GM12878 (cell line): ENCODE data around the gene MICB. TPM values are rescaled to one million over a fixed set of nuclear protein-coding genes. Genes with fewer than 3 reads are reported as not detected.

Experiments
- ATAC-seq: fragments of 200-7000 bp; cut with Tn5 transposase; 3 replicates; pipeline ENCODE4 v1.9.1; 2020; ENCODE audit warnings: mild to moderate bottlenecking, moderate library complexity
- BruUV-seq: library from RNA; stranded (reverse); fragments of 400-500 nt; replicated peaks from 2 replicates; lab custom pipeline; 2021; lab: Mats Ljungman, UMichigan
- CTCF ChIA-PET: fragments of 300-600 bp; sonication (Branson Sonifier 250); formaldehyde crosslinking; extraction: SDS; loops from one replicate; lab custom pipeline; 2021; ENCODE audit warnings: inconsistent platforms; lab: Yijun Ruan, JAX
- POLR2A ChIA-PET: fragments of 350-600 bp; formaldehyde crosslinking; extraction: SDS; loops from one replicate; lab custom pipeline; 2021; ENCODE audit warnings: inconsistent platforms; lab: Charles Lee
- RAD21 ChIA-PET: fragments of 300-600 bp; sonication (Branson Sonifier 250); formaldehyde crosslinking; loops from one replicate; lab custom pipeline; 2023; ENCODE audit warnings: antibody characterized with exemption; ENCODE audit not compliant: unreplicated experiment; lab: Charles Lee
- SMC1A ChIA-PET: fragments of 300-600 bp; sonication (Branson Sonifier 250); formaldehyde crosslinking; loops from one replicate; lab custom pipeline; 2023; ENCODE audit not compliant: unreplicated experiment, uncharacterized antibody; lab: Charles Lee
- DNase-seq: peaks from one replicate; pipeline ENCODE4 v3.0.0-alpha.2; 2011; ENCODE audit warnings: low read depth, low spot score
- FAIRE-seq: peaks from 3 replicates; lab custom pipeline; 2011; peaks lifted over from hg19 to GRCh38; lab: Jason Lieb, UNC
- H2AFZ ChIP-seq: 2 replicates; pipeline ENCODE4 v1.6.0; 2011; ENCODE audit warnings: low read depth, low read length, control low read depth; ENCODE audit not compliant: control insufficient read depth
- H3K27ac ChIP-seq: 2 replicates; pipeline ENCODE4 v1.5.1; 2011; ENCODE audit warnings: control low read depth; ENCODE audit not compliant: control insufficient read depth, insufficient read depth
- H3K27me3 ChIP-seq, 2 experiments: replicated peaks in 1 of 2; 2 replicates each; pipeline versions ENCODE4 v1.6.0 to v1.6.1; 2011; ENCODE audit warnings: low read length in 1 of 2; ENCODE audit not compliant: control insufficient read depth in 2 of 2, insufficient read depth in 2 of 2
- H3K36me3 ChIP-seq, 2 experiments: 2 replicates each; pipeline ENCODE4 v1.5.1; 2011; ENCODE audit warnings: low read length in 1 of 2; ENCODE audit not compliant: control insufficient read depth in 2 of 2, insufficient read depth in 2 of 2
- H3K4me1 ChIP-seq: 2 replicates; pipeline ENCODE4 v1.6.1; 2011; ENCODE audit warnings: mild to moderate bottlenecking, low read length, moderate library complexity, mixed read lengths; ENCODE audit not compliant: control insufficient read depth, insufficient read depth
- H3K4me2 ChIP-seq: 2 replicates; pipeline ENCODE4 v1.6.0; 2011; ENCODE audit warnings: control low read depth; ENCODE audit not compliant: control insufficient read depth, insufficient read depth
- H3K4me3 ChIP-seq: fragments of 200-600 bp; sonication (generic); 2 replicates; pipeline ENCODE4 v1.5.1; 2016
- H3K79me2 ChIP-seq: 2 replicates; pipeline ENCODE4 v1.6.0; 2011; ENCODE audit warnings: low read length; ENCODE audit not compliant: control insufficient read depth, insufficient read depth
- H3K9ac ChIP-seq: 2 replicates; pipeline ENCODE4 v1.8.0; 2011; ENCODE audit warnings: low read length, control low read depth, mixed read lengths; ENCODE audit not compliant: control insufficient read depth, insufficient read depth
- H3K9me3 ChIP-seq: replicated peaks from 3 replicates; pipeline ENCODE4 v1.5.1; 2011; ENCODE audit warnings: mild to moderate bottlenecking, low read length; ENCODE audit not compliant: control insufficient read depth, insufficient read depth
- H4K20me1 ChIP-seq: 2 replicates; pipeline ENCODE4 v1.6.0; 2011; ENCODE audit not compliant: control insufficient read depth, insufficient read depth
- HDAC6 ChIP-seq: fragments of 200-600 bp; sonication (generic); IDR thresholded peaks from one replicate; pipeline ENCODE4 v1.8.0; 2017; ENCODE audit warnings: antibody characterized with exemption; ENCODE audit not compliant: unreplicated experiment
- IKZF2 ChIP-seq, 2 experiments: fragments of 450-650 bp; IDR thresholded peaks; 2 replicates each; pipeline ENCODE4 v1.6.1; 2017; ENCODE audit warnings: mild to moderate bottlenecking in 2 of 2, moderate library complexity in 2 of 2
- POLR2A ChIP-seq: IDR thresholded peaks from 2 replicates; pipeline ENCODE4 v1.6.1; 2011; ENCODE audit warnings: low read depth, mild to moderate bottlenecking, low read length
- POLR2AphosphoS5 ChIP-seq: IDR thresholded peaks from 2 replicates; pipeline ENCODE4 v1.6.1; 2011; ENCODE audit warnings: mild to moderate bottlenecking, low read length, inconsistent platforms
- STAT1 ChIP-seq: fragments of 450-650 bp; conservative IDR thresholded peaks from 2 replicates; pipeline ENCODE4 v1.6.1; 2014; ENCODE audit warnings: antibody characterized with exemption, mild to moderate bottlenecking
- SUPT20H ChIP-seq: IDR thresholded peaks from 2 replicates; pipeline ENCODE4 v1.6.1; 2011; ENCODE audit warnings: low read depth, mild to moderate bottlenecking, low read length, moderate library complexity, borderline replicate concordance; ENCODE audit not compliant: control insufficient read depth
- SUZ12 ChIP-seq: fragments of 200-600 bp; sonication (generic); IDR thresholded peaks from one replicate; pipeline ENCODE4 v1.6.1; 2018; ENCODE audit warnings: antibody characterized with exemption, mild to moderate bottlenecking; ENCODE audit not compliant: unreplicated experiment
- YY1 ChIP-seq: IDR thresholded peaks from 2 replicates; pipeline ENCODE4 v1.6.1; 2011; ENCODE audit warnings: low read depth, mild to moderate bottlenecking, low read length
- ZNF592 ChIP-seq: fragments of 450-650 bp; IDR thresholded peaks from 2 replicates; pipeline ENCODE4 v1.6.1; 2017; ENCODE audit warnings: mild to moderate bottlenecking, moderate library complexity
- WGBS: methylation state at CpG from one replicate; pipeline ENCODE4 v1.1.6; 2016; ENCODE audit warnings: low lambda C conversion rate; ENCODE audit not compliant: insufficient replicate concordance, insufficient coverage; ENCODE audit errors: missing lambda C conversion rate; 5-methylcytosine and 5-hydroxymethylcytosine counted together
- in situ Hi-C: fragments of 300-500 bp; cut with MboI; formaldehyde crosslinking; loops from 9 replicates; pipeline ENCODE4 v1.14.3; 2018; ENCODE audit warnings: mixed read lengths
- intact Hi-C: fragments of 100-400 bp; cut with micrococcal nuclease; formaldehyde crosslinking; loops from one replicate; pipeline ENCODE4 v1.14.2; 2022; ENCODE audit not compliant: unreplicated experiment
- polyA plus RNA-seq, 11 experiments: library from polyadenylated mRNA; depleted of rRNA in 4 of 11; unstranded in 6 of 11; stranded (reverse) in 5 of 11; fragments of >200 nt; fragmentation: Nextera tagmentation in 4 of 11; fragmentation: Illumina TruSeq in 1 of 11; extraction: Ambion mirVana in 4 of 11; extraction: Trizol in 1 of 11; gene quantifications; 1 replicate in 1 of 11; 2 replicates in 10 of 11; pipeline versions ENCODE4 v1.2.1 to v1.2.3, GENCODE V29; 2011 to 2016; ENCODE audit warnings: inconsistent platforms in 2 of 11, missing spikeins in 2 of 11, low read depth in 1 of 11
- total RNA-seq, 4 experiments: library from RNA; depleted of rRNA in 3 of 4; stranded (reverse); fragments of >200 nt in 3 of 4; fragmentation: Illumina TruSeq in 1 of 4; extraction: Trizol in 1 of 4; gene quantifications; 2 replicates each; pipeline versions ENCODE4 v1.2.1 to v1.2.3, GENCODE V29; 2013 to 2021
- TF ChIP-seq, protein P1 (sequence below): IDR thresholded peaks from 2 replicates; pipeline ENCODE4 v1.6.1; 2012; ENCODE audit warnings: low read depth, low read length, improper control_type of control experiment

MICB gene
- total and polyA plus RNA-seq, 10 of the 15 experiments (the other 5 are each of a cell fraction or from before 2014, with no cell fraction given) = 9.0 to 37.1 (median 17.8) TPM

DNA sequence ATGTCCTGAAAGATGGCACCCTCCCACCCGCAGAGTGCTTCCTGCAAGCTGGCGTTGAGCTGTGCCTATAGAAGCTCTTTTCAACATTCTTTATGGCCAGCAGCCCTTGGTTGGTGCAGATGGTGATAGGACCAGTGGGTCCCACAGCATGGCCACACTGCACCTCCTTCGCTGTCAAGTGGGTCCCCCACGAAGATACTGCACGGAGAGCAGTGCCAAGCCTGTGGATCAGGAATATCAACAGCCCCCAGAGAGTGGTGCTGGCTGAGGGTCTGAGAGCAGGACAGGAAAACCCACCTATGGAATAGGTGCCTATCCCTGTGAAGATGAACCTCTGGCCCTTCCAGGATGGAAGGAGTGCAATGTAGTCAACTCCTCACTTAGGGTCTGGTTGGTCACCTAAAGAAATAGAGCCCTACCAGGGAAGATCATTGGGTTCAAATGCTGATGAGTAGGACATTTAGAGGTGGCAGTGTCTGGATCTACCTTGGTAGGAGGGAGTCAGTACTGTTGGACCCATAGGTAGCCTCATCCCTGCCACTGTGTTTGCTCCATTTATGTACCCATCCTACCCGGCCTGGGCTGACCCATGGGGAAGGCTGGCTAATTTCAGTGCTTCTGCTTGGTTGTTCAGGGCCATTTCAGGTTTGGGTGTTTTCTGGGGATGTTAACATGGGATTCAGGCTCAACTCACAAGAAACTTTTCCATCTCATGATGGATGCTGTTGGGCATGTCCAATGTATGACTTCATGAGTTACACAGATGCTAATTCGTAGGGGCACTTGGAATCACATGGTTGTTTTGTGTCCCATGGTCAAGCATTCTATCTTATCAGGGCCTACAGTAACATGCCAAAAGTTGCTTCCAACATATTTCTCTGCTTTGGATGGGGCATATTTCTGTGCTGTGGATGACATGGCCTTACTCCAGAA, 33.4 kb upstream of the MICB start:
- Histone ChIP-seq H3K79me2 (peaks cover 44% of the 10 kb centered on the region), H3K9me3 (no peaks in the 10 kb centered on the region), H3K4me1 (peaks cover 11% of the 10 kb centered on the region), H3K27ac (peak overlapping the region; percentile 89; the same call in 1 of the 2 replicates), H4K20me1 (peaks cover 6% of the 10 kb centered on the region), H3K4me3 (peak overlapping the region; percentile 98), H3K9ac (peak overlapping the region; percentile 95), H3K36me3 (peaks cover 0 to 5% of the 10 kb centered on the region in 2 experiments; a peak in 3 of 4 replicates), H3K27me3 (no peaks in the 10 kb centered on the region), H3K4me2 (peak overlapping the region; percentile 98), H2AFZ (no peak overlapping the region)
- in situ Hi-C loops (no loop called here), intact Hi-C loops (no loop called here)
- FAIRE-seq (no peak), DNase-seq (no peak), ATAC-seq (peak; percentile 7; the same call in 2 of the 3 replicates)
- BruUV-seq = no TSS peak
- CTCF ChIA-PET = no interaction called here
- TF ChIP-seq YY1 (no peak), POLR2AphosphoS5 (peak; percentile 85)
- POLR2A ChIA-PET = no interaction called here
- 2% methylated on average over 7 of the region's 7 CpGs for WGBS
- SMC1A ChIA-PET = no interaction called here
- RAD21 ChIA-PET = no interaction called here

- no peaks in the 10 kb centered on the region for H3K27me3 ChIP-seq
- H2AFZ ChIP-seq = no peak overlapping the region
- H4K20me1 ChIP-seq = peaks cover 6% of the 10 kb centered on the region
- no peak overlapping the region for H3K27ac ChIP-seq
- H3K36me3 ChIP-seq = peaks cover 0 to 5% of the 10 kb centered on the region in 2 experiments; a peak in 3 of 4 replicates
- intact Hi-C loops = no loop called here
- H3K9me3 ChIP-seq = no peaks in the 10 kb centered on the region
- ChIA-PET RAD21 (no interaction called here), POLR2A (no interaction called here), SMC1A (no interaction called here), CTCF (no interaction called here)
- ATAC-seq = peak; percentile 3; the same call in 2 of the 3 replicates
- FAIRE-seq = no peak
- 94% methylated on average over 1 of the region's 1 CpG for WGBS
- H3K9ac ChIP-seq = peak overlapping the region; percentile 44; the same call in 1 of the 2 replicates
- peaks cover 11% of the 10 kb centered on the region for H3K4me1 ChIP-seq
- in situ Hi-C loops = no loop called here
- DNase-seq = no peak
- H3K4me3 ChIP-seq = peak overlapping the region; percentile 98
- BruUV-seq = no TSS peak
- peak overlapping the region; percentile 98 for H3K4me2 ChIP-seq
- peaks cover 44% of the 10 kb centered on the region for H3K79me2 ChIP-seq
- no peak for TF ChIP-seq SUZ12
- peak; percentile 53 for TF ChIP-seq POLR2AphosphoS5
- no peak for TF ChIP-seq STAT1
- TF ChIP-seq HDAC6 = no peak
- TF ChIP-seq, protein P1, sequence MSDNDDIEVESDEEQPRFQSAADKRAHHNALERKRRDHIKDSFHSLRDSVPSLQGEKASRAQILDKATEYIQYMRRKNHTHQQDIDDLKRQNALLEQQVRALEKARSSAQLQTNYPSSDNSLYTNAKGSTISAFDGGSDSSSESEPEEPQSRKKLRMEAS = no peak
- TF ChIP-seq POLR2A = peak; percentile 60; the same call in 1 of the 2 replicates
- no peak for TF ChIP-seq ZNF592
- no peak for TF ChIP-seq SUPT20H
- TF ChIP-seq IKZF2 (IDR thresholded peaks at IDR 0.05) = no peak
Observed at GRCh38 chr6:31465185-31465536, 32.8 kb upstream of the MICB start.
